BLaER1 (cell line): ENCODE results near the gene IL1RN.

Experiments
- H3K27ac ChIP-seq: shearing (Covaris generic); formaldehyde crosslinking; 2 replicates; pipeline ENCODE4 v1.8.1; 2022
- H3K27me3 ChIP-seq: shearing (Covaris generic); formaldehyde crosslinking; 2 replicates; pipeline ENCODE4 v1.8.1; 2022
- H3K36me3 ChIP-seq: shearing (Covaris generic); formaldehyde crosslinking; 2 replicates; pipeline ENCODE4 v1.8.1; 2022
- H3K4me1 ChIP-seq: shearing (Covaris generic); formaldehyde crosslinking; 2 replicates; pipeline ENCODE4 v1.8.1; 2022
- H3K4me2 ChIP-seq: shearing (Covaris generic); formaldehyde crosslinking; 2 replicates; pipeline ENCODE4 v1.8.1; 2022
- H3K4me3 ChIP-seq: shearing (Covaris generic); formaldehyde crosslinking; 2 replicates; pipeline ENCODE4 v1.8.1; 2022
- H3K9ac ChIP-seq: shearing (Covaris generic); formaldehyde crosslinking; 2 replicates; pipeline ENCODE4 v1.8.1; 2022
- H3K9me3 ChIP-seq: shearing (Covaris generic); formaldehyde crosslinking; 2 replicates; pipeline ENCODE4 v1.8.1; 2022
- H4K20me1 ChIP-seq: shearing (Covaris generic); formaldehyde crosslinking; 2 replicates; pipeline ENCODE4 v1.8.1; 2022
- Cebpa-rat ChIP-seq: shearing (Covaris generic); IDR thresholded peaks from 2 replicates; pipeline ENCODE4 v1.8.1; 2022

Gene IL1RN

GRCh38 chr2:113102133-113102532 is 25.3 kb upstream of the IL1RN start:
- H3K4me2 ChIP-seq = no peak overlapping the region
- no peaks in the 10 kb centered on the region for H3K4me1 ChIP-seq
- H3K36me3 ChIP-seq = no peaks in the 10 kb centered on the region
- no peaks in the 10 kb centered on the region for H4K20me1 ChIP-seq
- no peaks in the 10 kb centered on the region for H3K27me3 ChIP-seq
- no peak overlapping the region for H3K9ac ChIP-seq
- TF ChIP-seq Cebpa-rat = no peak
- no peak overlapping the region for H3K27ac ChIP-seq
- no peak overlapping the region for H3K4me3 ChIP-seq
- peaks cover 11% of the 10 kb centered on the region for H3K9me3 ChIP-seq

DNA sequence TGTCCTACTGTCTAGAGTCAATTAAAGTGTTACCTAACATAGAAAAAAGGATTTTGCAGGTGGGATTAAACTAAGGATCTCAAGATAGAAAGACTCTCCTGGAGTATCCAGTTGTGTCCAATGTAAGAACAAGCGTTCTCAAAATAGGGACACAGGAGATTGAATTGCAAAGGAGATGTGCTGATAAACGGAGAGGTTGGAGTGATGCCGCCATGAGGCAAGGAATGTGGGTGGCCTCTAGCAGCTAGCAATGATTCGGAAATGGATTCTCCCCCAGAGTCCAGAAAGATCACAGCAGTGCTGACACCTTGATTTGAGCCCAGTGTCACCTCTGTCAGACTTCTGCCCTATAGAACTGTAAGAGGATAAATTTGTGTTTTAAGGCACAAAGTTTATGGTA is 24.1 kb upstream of the IL1RN start:
- peaks cover 6% of the 10 kb centered on the region for H3K9me3 ChIP-seq
- no peak overlapping the region for H3K9ac ChIP-seq
- H3K27me3 ChIP-seq = no peaks in the 10 kb centered on the region
- no peaks in the 10 kb centered on the region for H3K36me3 ChIP-seq
- no peak overlapping the region for H3K4me2 ChIP-seq
- H3K4me1 ChIP-seq = no peaks in the 10 kb centered on the region
- H3K4me3 ChIP-seq = no peak overlapping the region
- no peak overlapping the region for H3K27ac ChIP-seq
- TF ChIP-seq Cebpa-rat = no peak
- no peaks in the 10 kb centered on the region for H4K20me1 ChIP-seq

GRCh38 chr2:113104054-113104611 is 23.3 kb upstream of the IL1RN start:
- peaks cover 4% of the 10 kb centered on the region for H3K9me3 ChIP-seq
- H3K27me3 ChIP-seq = no peaks in the 10 kb centered on the region
- no peak overlapping the region for H3K9ac ChIP-seq
- H3K4me1 ChIP-seq = peaks cover 6% of the 10 kb centered on the region
- no peaks in the 10 kb centered on the region for H4K20me1 ChIP-seq
- no peak for TF ChIP-seq Cebpa-rat
- H3K4me3 ChIP-seq = no peak overlapping the region
- no peak overlapping the region for H3K27ac ChIP-seq
- no peaks in the 10 kb centered on the region for H3K36me3 ChIP-seq
- no peak overlapping the region for H3K4me2 ChIP-seq

DNA sequence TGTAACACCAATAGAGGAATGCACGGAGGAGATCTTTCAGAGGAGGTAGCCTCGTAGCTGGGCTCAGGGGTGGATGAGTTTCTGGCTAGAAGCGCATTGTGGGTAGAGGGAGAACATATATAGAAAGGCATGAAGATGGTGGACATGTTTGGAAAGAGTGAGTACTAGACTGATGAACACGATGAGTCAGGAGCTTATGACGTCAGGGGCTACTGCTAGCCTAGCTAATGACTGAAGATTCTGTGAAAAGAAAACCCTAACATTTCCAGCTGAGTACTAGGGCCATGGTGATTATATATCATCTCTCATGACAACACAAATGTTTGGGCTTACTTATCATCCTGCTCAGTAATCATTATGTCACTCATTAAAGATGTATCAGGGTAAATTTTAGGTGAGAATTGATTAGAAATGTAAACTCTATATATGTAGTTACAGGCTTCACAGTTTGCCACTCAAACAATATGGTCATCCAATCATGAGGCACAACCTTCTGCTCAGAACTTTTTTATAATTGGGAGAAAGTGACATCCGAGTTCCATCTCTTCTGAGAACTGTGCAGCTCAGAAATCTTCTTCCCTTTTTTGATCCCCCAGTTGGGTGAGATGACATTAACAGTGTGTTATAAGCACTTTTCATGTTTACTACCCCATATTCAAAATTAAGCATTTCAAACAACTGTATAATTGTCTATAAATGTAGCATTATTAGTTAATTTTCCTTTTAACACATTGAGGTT is 22.2 kb upstream of the IL1RN start:
- TF ChIP-seq Cebpa-rat = no peak
- Histone ChIP-seq H3K4me3 (no peak overlapping the region), H4K20me1 (no peaks in the 10 kb centered on the region), H3K4me1 (peaks cover 6% of the 10 kb centered on the region), H3K4me2 (no peak overlapping the region), H3K27ac (no peak overlapping the region), H3K36me3 (no peaks in the 10 kb centered on the region), H3K9ac (no peak overlapping the region), H3K27me3 (no peaks in the 10 kb centered on the region), H3K9me3 (no peaks in the 10 kb centered on the region)

GRCh38 chr2:113111121-113111520 is 16.3 kb upstream of the IL1RN start:
- Histone ChIP-seq H3K36me3 (no peaks in the 10 kb centered on the region), H4K20me1 (no peaks in the 10 kb centered on the region), H3K4me3 (no peak overlapping the region), H3K9me3 (no peaks in the 10 kb centered on the region), H3K27me3 (no peaks in the 10 kb centered on the region), H3K4me2 (no peak overlapping the region), H3K4me1 (peaks cover 17% of the 10 kb centered on the region), H3K27ac (no peak overlapping the region), H3K9ac (no peak overlapping the region)
- no peak for TF ChIP-seq Cebpa-rat

- H3K9ac ChIP-seq = no peak overlapping the region
- H3K9me3 ChIP-seq = no peaks in the 10 kb centered on the region
- H3K36me3 ChIP-seq = no peaks in the 10 kb centered on the region
- no peaks in the 10 kb centered on the region for H4K20me1 ChIP-seq
- no peak overlapping the region for H3K4me2 ChIP-seq
- H3K4me3 ChIP-seq = no peak overlapping the region
- no peak overlapping the region for H3K27ac ChIP-seq
- no peak for TF ChIP-seq Cebpa-rat
- peaks cover 24% of the 10 kb centered on the region for H3K4me1 ChIP-seq
- H3K27me3 ChIP-seq = no peaks in the 10 kb centered on the region
Observed at GRCh38 chr2:113111823-113112287, 15.5 kb upstream of the IL1RN start.

DNA sequence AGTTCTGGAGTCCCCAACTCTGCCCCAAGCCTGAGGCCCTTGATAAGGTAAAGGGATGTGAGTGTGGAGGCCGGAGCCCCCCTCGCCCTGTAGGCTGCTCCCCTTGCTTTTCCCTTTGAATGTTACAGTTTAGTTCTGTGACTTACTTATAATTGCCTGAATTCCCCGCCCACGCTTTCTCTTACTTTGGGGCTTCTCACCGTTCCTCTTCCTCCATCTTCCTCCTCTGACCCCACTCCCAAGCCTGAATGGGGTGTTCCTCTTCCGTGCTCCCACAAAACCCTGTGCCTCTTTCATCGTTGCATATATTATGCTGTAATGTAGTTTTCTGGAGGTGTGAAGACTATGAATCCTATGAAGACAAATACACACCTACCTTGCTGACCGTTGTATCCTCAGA is 15.0 kb upstream of the IL1RN start:
- H3K4me1 ChIP-seq = peaks cover 28% of the 10 kb centered on the region
- no peak for TF ChIP-seq Cebpa-rat
- no peak overlapping the region for H3K4me2 ChIP-seq
- no peak overlapping the region for H3K9ac ChIP-seq
- no peaks in the 10 kb centered on the region for H4K20me1 ChIP-seq
- H3K27me3 ChIP-seq = no peaks in the 10 kb centered on the region
- no peak overlapping the region for H3K4me3 ChIP-seq
- H3K27ac ChIP-seq = no peak overlapping the region
- no peaks in the 10 kb centered on the region for H3K9me3 ChIP-seq
- no peaks in the 10 kb centered on the region for H3K36me3 ChIP-seq

DNA sequence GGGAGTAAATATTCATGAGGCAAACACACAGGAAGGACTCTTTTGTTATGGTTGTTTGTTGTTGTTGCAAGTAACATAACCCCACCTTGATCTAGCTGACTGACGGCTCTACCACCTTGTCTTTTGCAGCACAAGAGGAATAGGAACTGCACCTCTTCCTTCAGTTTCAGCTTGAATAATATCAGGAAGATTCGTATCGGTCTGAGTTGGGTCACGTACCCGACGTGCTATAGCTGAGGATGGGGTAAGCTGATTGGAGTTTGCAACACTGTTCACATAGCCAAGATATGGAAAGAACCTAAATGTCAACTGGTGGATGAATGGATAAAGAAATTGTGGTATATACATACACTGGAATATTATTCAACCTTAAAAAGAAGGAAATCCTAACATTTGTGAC is 14.5 kb upstream of the IL1RN start:
- TF ChIP-seq Cebpa-rat = no peak
- Histone ChIP-seq H3K4me2 (no peak overlapping the region), H3K9me3 (no peaks in the 10 kb centered on the region), H3K9ac (no peak overlapping the region), H3K4me3 (no peak overlapping the region), H3K27me3 (no peaks in the 10 kb centered on the region), H3K27ac (no peak overlapping the region), H3K36me3 (no peaks in the 10 kb centered on the region), H3K4me1 (peaks cover 28% of the 10 kb centered on the region), H4K20me1 (no peaks in the 10 kb centered on the region)

- Histone ChIP-seq H3K4me2 (no peak overlapping the region), H3K36me3 (no peaks in the 10 kb centered on the region), H3K27me3 (no peaks in the 10 kb centered on the region), H3K9ac (no peak overlapping the region), H4K20me1 (no peaks in the 10 kb centered on the region), H3K9me3 (no peaks in the 10 kb centered on the region), H3K4me1 (peaks cover 23% of the 10 kb centered on the region), H3K4me3 (no peak overlapping the region), H3K27ac (no peak overlapping the region)
- TF ChIP-seq Cebpa-rat = no peak
Observed at GRCh38 chr2:113113807-113114206, 13.6 kb upstream of the IL1RN start.

DNA sequence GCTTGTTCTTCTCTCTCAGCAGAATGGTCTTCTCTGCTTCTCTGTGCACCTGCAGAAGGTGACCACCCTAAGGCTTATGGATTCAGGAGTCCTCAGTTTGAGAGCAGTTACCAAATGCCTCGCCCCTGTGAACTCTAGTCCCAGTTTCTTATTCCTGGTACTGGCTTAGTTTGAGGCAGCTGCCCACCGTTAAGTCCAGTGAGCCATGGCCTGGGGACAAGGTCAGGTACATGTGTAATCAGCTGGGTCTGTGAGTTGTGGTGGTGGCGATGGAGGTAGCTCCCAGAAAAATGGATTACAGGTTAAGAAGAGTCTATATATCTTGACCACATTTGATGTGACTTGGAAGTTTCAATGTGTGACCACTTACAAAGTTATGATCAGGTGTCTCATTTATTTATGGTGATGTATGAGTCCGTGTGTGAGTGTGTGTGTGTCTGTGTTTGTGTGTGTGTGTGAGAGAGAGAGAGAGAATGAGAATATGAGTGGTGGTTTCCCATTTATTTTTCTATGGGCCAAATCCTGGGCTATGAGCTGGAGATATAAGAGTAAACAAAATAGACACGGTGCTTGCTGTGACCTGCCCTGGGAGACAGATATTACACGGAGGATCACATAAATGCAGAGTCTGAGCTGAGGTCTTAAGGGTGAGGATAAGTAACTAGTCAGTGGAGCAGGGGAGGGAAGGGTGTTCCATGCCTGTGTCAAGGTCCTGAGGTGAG is 13.0 kb upstream of the IL1RN start:
- Histone ChIP-seq H3K9ac (no peak overlapping the region), H3K4me1 (peaks cover 22% of the 10 kb centered on the region), H4K20me1 (no peaks in the 10 kb centered on the region), H3K9me3 (no peaks in the 10 kb centered on the region), H3K27me3 (no peaks in the 10 kb centered on the region), H3K36me3 (no peaks in the 10 kb centered on the region), H3K27ac (no peak overlapping the region), H3K4me3 (no peak overlapping the region), H3K4me2 (no peak overlapping the region)
- TF ChIP-seq Cebpa-rat = no peak
